Gastrocnemius medialis (tissue), 4 donors: ENCODE data around the gene RAD23A.

Source experiments
- CTCF ChIP-seq, 5 experiments: fragments of 450-650 bp in 3 of 5; fragments of 200-600 bp in 2 of 5; sonication (generic) in 2 of 5; IDR thresholded peaks in 4 of 5; conservative IDR thresholded peaks in 1 of 5; 1 replicate in 4 of 5; 2 replicates in 1 of 5; pipeline ENCODE4 v1.5.1; 2016 to 2019; ENCODE audit warnings: antibody characterized with exemption in 5 of 5, mild to moderate bottlenecking in 3 of 5, moderate library complexity in 3 of 5
- POLR2A ChIP-seq, 2 donors: fragments of 450-650 bp; IDR thresholded peaks; one replicate each; pipeline ENCODE4 v1.6.1; 2017; ENCODE audit warnings: antibody characterized with exemption in 2 of 2, mild to moderate bottlenecking in 2 of 2, moderate library complexity in 2 of 2

GRCh38 chr19:12973236-12973635, 27.6 kb downstream of the RAD23A start:
- TF ChIP-seq CTCF (IDR thresholded peaks at IDR 0.05 in 4 of 5, conservative IDR thresholded peaks at IDR 0.05 in 1 of 5) (no peak), POLR2A (IDR thresholded peaks at IDR 0.05) (no peak)
